SK-N-SH treated with all-trans-retinoic acid at 6 μM for 48 hours (cell line): ENCODE measurements around the gene DEAF1.

Experiments
- ATAC-seq: fragments of 200-7000 bp; cut with Tn5 transposase; 3 replicates; pipeline ENCODE4 v1.9.1; 2020; ENCODE audit warnings: mild to moderate bottlenecking, moderate library complexity
- ARNTL ChIP-seq: fragments of 450-650 bp; formaldehyde crosslinking; IDR thresholded peaks from 2 replicates; pipeline ENCODE4 v1.5.0; 2020; ENCODE audit warnings: low read depth, mild to moderate bottlenecking, moderate library complexity, borderline replicate concordance
- CSDC2 ChIP-seq: fragments of 250-450 bp; sonication (Bioruptor Pico); IDR thresholded peaks from 2 replicates; pipeline ENCODE4 v1.5.0; 2020; ENCODE audit warnings: mild to moderate bottlenecking, moderate library complexity
- ESRRG ChIP-seq: fragments of 250-450 bp; sonication (Bioruptor Pico); IDR thresholded peaks from 2 replicates; pipeline ENCODE4 v1.6.1; 2021; ENCODE audit warnings: mild to moderate bottlenecking
- GLIS3 ChIP-seq: fragments of 250-450 bp; sonication (Bioruptor Pico); IDR thresholded peaks from 2 replicates; pipeline ENCODE4 v1.5.0; 2020; ENCODE audit warnings: mild to moderate bottlenecking, moderate library complexity
- ISL1 ChIP-seq: fragments of 250-450 bp; sonication (Bioruptor Pico); IDR thresholded peaks from 2 replicates; pipeline ENCODE4 v2.1.2; 2022; ENCODE audit warnings: mild to moderate bottlenecking, moderate library complexity
- OSR1 ChIP-seq: fragments of 250-450 bp; sonication (Bioruptor Pico); IDR thresholded peaks from 2 replicates; pipeline ENCODE4 v1.8.0; 2022; ENCODE audit warnings: moderate library complexity, mild to moderate bottlenecking, inconsistent platforms
- PPARA ChIP-seq: fragments of 250-450 bp; sonication (Bioruptor Pico); IDR thresholded peaks from 2 replicates; pipeline ENCODE4 v1.5.0; 2020; ENCODE audit warnings: mild to moderate bottlenecking, borderline replicate concordance
- RARB ChIP-seq: fragments of 250-450 bp; sonication (Bioruptor Pico); IDR thresholded peaks from 2 replicates; pipeline ENCODE4 v1.8.0; 2021; ENCODE audit warnings: mild to moderate bottlenecking, moderate library complexity
- SNAI2 ChIP-seq: fragments of 250-450 bp; sonication (Bioruptor Pico); IDR thresholded peaks from 2 replicates; pipeline ENCODE4 v1.5.0; 2020; ENCODE audit warnings: mild to moderate bottlenecking, moderate library complexity
- ZC3H10 ChIP-seq: fragments of 250-450 bp; sonication (Bioruptor Pico); IDR thresholded peaks from 2 replicates; pipeline ENCODE4 v1.5.1; 2021; ENCODE audit warnings: mild to moderate bottlenecking, moderate library complexity
- ZFP30 ChIP-seq: fragments of 450-650 bp; formaldehyde crosslinking; IDR thresholded peaks from 2 replicates; pipeline ENCODE4 v1.5.0; 2022; ENCODE audit warnings: mild to moderate bottlenecking, moderate library complexity
- ZNF565 ChIP-seq: fragments of 450-650 bp; formaldehyde crosslinking; conservative IDR thresholded peaks from 2 replicates; pipeline ENCODE4 v1.5.0; 2020; ENCODE audit warnings: low read depth, mild to moderate bottlenecking, moderate library complexity
- ZNF70 ChIP-seq: fragments of 450-650 bp; formaldehyde crosslinking; IDR thresholded peaks from 2 replicates; pipeline ENCODE4 v1.5.0; 2020; ENCODE audit warnings: mild to moderate bottlenecking, moderate library complexity
- TF ChIP-seq, protein P1 (sequence below): fragments of 250-450 bp; sonication (Bioruptor Pico); IDR thresholded peaks from 2 replicates; pipeline ENCODE4 v1.5.0; 2020; ENCODE audit warnings: mild to moderate bottlenecking, moderate library complexity
- TF ChIP-seq, protein P2 (sequence below): fragments of 250-450 bp; sonication (Bioruptor Pico); IDR thresholded peaks from 2 replicates; pipeline ENCODE4 v1.8.0; 2020; ENCODE audit warnings: mild to moderate bottlenecking, moderate library complexity, borderline replicate concordance
- TF ChIP-seq, protein P3 (sequence below): fragments of 250-450 bp; sonication (Bioruptor Pico); IDR thresholded peaks from 2 replicates; pipeline ENCODE4 v1.8.0; 2021; ENCODE audit warnings: low read depth, mild to moderate bottlenecking, moderate library complexity, borderline replicate concordance
- TF ChIP-seq, protein P4 (sequence below): fragments of 250-450 bp; sonication (Bioruptor Pico); IDR thresholded peaks from 2 replicates; pipeline ENCODE4 v1.5.1; 2020; ENCODE audit warnings: low read depth, mild to moderate bottlenecking, moderate library complexity
- TF ChIP-seq, protein P5 (sequence below): fragments of 250-450 bp; sonication (Bioruptor Pico); IDR thresholded peaks from 2 replicates; pipeline ENCODE4 v1.5.1; 2021; ENCODE audit warnings: mild to moderate bottlenecking, moderate library complexity

The DEAF1 gene

DNA sequence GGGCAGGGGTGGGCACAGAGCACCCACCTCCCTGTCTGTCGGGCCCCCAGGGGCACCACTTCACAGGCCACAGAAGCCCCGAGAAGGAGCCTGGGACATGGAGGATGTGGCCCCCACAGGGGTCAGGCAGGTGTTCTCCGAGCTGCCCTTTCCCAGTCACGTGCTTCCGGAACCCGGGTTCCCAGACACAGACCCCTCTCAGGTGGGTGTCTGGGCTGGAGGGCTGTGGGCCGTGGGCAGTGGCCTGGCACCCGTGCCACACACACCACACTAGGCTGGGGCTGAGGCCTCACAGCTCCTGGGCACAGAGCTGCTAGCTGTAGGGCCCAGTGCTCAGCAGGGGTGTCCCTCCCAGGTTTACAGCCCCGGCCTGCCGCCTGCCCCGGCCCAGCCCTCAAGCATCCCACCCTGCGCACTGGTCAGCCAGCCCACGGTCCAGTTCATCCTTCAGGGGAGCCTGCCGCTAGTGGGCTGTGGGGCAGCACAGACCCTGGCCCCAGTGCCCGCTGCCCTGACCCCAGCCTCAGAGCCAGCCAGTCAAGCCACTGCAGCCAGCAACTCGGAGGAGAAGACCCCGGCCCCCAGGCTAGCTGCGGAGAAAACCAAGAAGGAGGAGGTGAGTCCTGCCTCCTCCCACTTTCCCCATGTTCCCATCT, 84.7 kb downstream of the DEAF1 start (continued):
- TF ChIP-seq, protein P1, sequence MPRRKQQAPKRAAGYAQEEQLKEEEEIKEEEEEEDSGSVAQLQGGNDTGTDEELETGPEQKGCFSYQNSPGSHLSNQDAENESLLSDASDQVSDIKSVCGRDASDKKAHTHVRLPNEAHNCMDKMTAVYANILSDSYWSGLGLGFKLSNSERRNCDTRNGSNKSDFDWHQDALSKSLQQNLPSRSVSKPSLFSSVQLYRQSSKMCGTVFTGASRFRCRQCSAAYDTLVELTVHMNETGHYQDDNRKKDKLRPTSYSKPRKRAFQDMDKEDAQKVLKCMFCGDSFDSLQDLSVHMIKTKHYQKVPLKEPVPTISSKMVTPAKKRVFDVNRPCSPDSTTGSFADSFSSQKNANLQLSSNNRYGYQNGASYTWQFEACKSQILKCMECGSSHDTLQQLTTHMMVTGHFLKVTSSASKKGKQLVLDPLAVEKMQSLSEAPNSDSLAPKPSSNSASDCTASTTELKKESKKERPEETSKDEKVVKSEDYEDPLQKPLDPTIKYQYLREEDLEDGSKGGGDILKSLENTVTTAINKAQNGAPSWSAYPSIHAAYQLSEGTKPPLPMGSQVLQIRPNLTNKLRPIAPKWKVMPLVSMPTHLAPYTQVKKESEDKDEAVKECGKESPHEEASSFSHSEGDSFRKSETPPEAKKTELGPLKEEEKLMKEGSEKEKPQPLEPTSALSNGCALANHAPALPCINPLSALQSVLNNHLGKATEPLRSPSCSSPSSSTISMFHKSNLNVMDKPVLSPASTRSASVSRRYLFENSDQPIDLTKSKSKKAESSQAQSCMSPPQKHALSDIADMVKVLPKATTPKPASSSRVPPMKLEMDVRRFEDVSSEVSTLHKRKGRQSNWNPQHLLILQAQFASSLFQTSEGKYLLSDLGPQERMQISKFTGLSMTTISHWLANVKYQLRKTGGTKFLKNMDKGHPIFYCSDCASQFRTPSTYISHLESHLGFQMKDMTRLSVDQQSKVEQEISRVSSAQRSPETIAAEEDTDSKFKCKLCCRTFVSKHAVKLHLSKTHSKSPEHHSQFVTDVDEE (CRISPR knock-in tag), result no peak

DNA sequence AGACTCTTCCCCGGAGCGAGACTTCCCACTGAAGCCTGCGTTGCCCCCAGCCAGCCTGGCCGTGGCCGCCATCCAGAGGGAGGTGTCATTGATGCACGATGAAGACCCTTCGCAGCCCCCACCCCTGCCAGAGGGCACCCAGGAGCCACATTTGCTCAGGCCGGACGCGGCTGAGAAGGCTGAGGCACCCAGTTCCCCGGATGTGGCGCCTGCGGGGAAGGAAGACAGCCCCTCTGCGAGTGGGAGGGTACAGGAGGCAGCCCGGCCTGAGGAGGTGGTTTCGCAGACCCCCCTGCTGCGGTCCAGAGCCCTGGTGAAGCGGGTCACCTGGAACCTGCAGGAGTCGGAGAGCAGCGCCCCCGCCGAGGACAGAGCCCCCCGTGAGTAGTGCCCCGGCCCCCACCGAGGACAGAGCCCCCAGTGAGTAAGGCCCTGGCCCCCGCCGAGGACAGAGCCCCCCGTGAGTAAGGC, 85.6 kb downstream of the DEAF1 start:
- TF ChIP-seq ZNF70 (CRISPR knock-in tag), result no peak
- TF ChIP-seq, all 23 proteins: peak for 0
- ATAC-seq, result no peak

DNA sequence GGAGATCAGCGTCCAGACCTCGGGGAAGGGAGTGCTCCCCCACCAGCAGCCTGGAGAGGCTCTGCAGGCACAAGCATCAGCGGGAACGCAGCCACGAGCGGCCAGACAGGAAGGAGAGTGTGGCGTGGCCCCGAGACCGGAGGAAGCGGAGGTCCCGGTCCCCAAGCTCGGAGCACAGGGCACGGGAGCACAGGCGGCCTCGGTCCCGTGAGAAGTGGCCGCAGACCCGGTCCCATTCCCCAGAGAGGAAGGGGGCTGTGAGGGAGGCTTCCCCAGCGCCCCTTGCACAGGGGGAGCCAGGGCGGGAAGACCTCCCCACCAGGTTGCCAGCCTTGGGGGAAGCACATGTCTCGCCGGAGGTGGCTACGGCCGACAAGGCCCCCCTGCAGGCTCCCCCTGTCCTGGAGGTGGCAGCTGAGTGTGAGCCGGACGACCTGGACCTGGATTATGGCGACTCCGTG, 86.2 kb downstream of the DEAF1 start:
- TF ChIP-seq ARNTL (CRISPR knock-in tag) (no peak), CSDC2 (no peak), PPARA (no peak), SNAI2 (CRISPR knock-in tag) (no peak), ISL1 (no peak)
- TF ChIP-seq, protein P2, sequence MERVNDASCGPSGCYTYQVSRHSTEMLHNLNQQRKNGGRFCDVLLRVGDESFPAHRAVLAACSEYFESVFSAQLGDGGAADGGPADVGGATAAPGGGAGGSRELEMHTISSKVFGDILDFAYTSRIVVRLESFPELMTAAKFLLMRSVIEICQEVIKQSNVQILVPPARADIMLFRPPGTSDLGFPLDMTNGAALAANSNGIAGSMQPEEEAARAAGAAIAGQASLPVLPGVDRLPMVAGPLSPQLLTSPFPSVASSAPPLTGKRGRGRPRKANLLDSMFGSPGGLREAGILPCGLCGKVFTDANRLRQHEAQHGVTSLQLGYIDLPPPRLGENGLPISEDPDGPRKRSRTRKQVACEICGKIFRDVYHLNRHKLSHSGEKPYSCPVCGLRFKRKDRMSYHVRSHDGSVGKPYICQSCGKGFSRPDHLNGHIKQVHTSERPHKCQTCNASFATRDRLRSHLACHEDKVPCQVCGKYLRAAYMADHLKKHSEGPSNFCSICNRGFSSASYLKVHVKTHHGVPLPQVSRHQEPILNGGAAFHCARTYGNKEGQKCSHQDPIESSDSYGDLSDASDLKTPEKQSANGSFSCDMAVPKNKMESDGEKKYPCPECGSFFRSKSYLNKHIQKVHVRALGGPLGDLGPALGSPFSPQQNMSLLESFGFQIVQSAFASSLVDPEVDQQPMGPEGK (CRISPR knock-in tag), result no peak
- TF ChIP-seq, all 23 proteins: peak for 0
- no peak for ATAC-seq

DNA sequence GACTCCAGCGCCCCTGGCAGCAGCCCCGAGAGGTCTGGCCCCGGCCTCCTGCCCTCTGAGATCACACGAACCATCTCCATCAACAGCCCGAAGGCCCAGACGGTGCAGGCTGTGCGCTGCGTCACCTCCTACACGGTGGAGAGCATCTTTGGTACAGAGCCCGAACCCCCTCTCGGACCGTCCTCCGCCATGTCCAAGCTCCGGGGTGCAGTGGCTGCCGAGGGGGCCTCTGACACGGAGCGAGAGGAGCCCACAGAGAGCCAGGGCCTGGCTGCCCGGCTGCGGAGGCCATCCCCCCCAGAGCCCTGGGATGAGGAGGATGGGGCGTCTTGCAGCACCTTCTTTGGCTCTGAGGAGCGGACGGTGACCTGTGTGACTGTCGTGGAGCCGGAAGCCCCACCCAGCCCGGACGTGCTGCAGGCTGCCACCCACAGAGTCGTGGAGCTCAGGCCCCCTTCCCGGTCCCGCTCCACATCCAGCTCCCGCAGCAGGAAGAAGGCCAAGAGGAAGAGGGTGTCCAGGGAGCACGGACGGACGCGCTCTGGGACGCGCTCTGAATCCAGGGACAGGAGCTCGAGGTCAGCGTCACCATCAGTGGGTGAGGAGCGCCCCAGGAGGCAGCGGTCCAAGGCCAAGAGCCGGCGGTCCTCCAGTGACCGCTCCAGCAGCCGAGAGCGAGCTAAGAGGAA, 86.9 kb downstream of the DEAF1 start:
- TF ChIP-seq ZC3H10 (CRISPR knock-in tag), result no peak
- no peak for ATAC-seq

DNA sequence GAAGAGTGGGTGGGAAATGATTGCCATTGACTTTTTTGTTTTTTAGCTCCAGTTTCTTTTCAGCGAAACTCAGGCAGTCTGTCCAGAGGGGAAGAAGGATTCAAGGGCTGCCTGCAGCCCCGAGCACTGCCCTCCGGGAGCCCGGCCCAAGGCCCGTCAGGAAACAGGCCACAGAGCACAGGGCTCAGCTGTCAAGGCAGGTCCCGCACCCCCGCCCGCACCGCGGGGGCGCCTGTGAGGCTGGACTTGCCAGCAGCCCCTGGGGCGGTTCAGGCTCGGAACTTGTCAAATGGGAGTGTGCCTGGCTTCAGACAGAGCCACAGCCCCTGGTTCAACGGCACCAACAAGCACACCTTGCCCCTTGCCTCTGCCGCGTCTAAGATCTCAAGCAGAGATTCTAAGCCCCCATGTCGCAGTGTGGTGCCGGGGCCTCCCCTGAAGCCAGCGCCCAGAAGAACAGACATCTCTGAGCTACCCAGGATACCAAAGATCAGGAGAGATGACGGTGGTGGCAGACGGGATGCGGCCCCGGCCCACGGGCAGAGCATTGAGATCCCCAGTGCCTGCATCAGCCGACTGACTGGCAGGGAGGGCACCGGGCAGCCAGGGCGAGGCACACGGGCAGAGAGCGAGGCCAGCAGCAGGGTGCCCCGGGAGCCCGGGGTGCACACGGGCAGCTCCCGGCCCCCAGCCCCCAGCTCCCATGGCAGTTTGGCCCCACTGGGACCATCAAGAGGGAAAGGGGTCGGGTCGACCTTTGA, 87.8 kb downstream of the DEAF1 start:
- no peak for ATAC-seq
- TF ChIP-seq ZNF70 (CRISPR knock-in tag) (no peak), PPARA (no peak), ESRRG (CRISPR knock-in tag) (no peak), RARB (CRISPR knock-in tag) (no peak), OSR1 (CRISPR knock-in tag) (no peak), GLIS3 (CRISPR knock-in tag) (no peak), ZFP30 (CRISPR knock-in tag) (no peak), ZC3H10 (CRISPR knock-in tag) (no peak), CSDC2 (no peak), ZNF565 (CRISPR knock-in tag) (no peak), SNAI2 (CRISPR knock-in tag) (no peak)
- TF ChIP-seq, protein P3, sequence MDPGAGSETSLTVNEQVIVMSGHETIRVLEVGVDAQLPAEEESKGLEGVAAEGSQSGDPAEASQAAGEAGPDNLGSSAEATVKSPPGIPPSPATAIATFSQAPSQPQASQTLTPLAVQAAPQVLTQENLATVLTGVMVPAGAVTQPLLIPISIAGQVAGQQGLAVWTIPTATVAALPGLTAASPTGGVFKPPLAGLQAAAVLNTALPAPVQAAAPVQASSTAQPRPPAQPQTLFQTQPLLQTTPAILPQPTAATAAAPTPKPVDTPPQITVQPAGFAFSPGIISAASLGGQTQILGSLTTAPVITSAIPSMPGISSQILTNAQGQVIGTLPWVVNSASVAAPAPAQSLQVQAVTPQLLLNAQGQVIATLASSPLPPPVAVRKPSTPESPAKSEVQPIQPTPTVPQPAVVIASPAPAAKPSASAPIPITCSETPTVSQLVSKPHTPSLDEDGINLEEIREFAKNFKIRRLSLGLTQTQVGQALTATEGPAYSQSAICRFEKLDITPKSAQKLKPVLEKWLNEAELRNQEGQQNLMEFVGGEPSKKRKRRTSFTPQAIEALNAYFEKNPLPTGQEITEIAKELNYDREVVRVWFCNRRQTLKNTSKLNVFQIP (CRISPR knock-in tag), result no peak
- TF ChIP-seq, protein P4, sequence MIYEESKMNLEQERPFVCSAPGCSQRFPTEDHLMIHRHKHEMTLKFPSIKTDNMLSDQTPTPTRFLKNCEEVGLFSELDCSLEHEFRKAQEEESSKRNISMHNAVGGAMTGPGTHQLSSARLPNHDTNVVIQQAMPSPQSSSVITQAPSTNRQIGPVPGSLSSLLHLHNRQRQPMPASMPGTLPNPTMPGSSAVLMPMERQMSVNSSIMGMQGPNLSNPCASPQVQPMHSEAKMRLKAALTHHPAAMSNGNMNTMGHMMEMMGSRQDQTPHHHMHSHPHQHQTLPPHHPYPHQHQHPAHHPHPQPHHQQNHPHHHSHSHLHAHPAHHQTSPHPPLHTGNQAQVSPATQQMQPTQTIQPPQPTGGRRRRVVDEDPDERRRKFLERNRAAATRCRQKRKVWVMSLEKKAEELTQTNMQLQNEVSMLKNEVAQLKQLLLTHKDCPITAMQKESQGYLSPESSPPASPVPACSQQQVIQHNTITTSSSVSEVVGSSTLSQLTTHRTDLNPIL, result no peak
- TF ChIP-seq, protein P5, sequence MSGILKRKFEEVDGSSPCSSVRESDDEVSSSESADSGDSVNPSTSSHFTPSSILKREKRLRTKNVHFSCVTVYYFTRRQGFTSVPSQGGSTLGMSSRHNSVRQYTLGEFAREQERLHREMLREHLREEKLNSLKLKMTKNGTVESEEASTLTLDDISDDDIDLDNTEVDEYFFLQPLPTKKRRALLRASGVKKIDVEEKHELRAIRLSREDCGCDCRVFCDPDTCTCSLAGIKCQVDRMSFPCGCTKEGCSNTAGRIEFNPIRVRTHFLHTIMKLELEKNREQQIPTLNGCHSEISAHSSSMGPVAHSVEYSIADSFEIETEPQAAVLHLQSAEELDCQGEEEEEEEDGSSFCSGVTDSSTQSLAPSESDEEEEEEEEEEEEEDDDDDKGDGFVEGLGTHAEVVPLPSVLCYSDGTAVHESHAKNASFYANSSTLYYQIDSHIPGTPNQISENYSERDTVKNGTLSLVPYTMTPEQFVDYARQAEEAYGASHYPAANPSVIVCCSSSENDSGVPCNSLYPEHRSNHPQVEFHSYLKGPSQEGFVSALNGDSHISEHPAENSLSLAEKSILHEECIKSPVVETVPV (CRISPR knock-in tag), result no peak
- TF ChIP-seq, protein P1 (CRISPR knock-in tag), result no peak
